ENCODE results near the gene ITIH4. TPM values are rescaled to one million over a fixed set of nuclear protein-coding genes. Genes with fewer than 3 reads are reported as not detected.

ITIH4 gene
- polyA plus RNA-seq, 10 donors, result 8.0 to 35.5 (median 19.9) TPM

- DNase-seq, result no peak
These were observed 19.2 kb upstream of the ITIH4 start for GRCh38 chr3:52849656-52850055.

DNA sequence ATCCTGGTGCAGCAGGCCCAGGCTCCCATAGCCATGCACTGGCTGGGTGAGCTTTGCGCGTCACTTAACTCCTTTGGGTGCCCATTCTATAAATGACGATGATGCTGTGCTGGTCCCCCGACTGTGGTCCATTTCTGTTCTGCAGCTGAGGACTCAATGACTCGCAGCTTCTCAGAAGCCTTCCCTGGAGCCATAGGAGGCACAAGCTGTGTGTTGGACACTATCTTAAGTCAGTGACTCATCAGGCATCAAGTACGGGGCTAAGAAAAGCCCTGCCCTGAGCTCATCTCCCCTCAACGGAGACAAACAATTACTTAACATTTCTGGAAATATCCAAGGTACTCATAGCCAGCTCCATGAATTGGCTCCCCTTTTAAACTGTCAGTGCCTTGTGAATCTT lies 18.1 kb upstream of the ITIH4 start:
- peak in 1 of 3 donors; percentile 52 for DNase-seq

DNA sequence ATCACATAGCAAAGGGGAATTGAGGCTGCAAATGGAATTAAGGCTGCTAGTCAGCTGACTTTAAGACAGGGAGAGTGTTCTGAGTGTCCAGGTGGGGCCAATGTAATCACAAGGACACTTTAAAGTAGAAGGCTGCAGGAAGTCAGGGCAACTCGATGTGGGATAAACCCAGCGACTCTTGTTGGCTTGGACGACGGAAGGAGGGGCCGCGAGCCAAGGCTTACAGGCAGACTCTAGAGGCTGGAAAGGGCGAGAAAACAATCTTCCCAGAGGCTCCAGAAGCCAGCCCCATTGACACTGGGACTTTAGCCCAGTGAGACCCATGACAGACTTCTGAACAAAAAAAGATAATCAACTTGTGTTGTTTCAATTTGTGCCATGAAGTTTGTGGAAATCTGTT lies 17.3 kb upstream of the ITIH4 start:
- no peak for DNase-seq

- no peak for DNase-seq
These were observed 16.8 kb upstream of the ITIH4 start for GRCh38 chr3:52847241-52847640.

GRCh38 chr3:52846432-52846965 lies 16.0 kb upstream of the ITIH4 start:
- DNase-seq, result no peak

DNA sequence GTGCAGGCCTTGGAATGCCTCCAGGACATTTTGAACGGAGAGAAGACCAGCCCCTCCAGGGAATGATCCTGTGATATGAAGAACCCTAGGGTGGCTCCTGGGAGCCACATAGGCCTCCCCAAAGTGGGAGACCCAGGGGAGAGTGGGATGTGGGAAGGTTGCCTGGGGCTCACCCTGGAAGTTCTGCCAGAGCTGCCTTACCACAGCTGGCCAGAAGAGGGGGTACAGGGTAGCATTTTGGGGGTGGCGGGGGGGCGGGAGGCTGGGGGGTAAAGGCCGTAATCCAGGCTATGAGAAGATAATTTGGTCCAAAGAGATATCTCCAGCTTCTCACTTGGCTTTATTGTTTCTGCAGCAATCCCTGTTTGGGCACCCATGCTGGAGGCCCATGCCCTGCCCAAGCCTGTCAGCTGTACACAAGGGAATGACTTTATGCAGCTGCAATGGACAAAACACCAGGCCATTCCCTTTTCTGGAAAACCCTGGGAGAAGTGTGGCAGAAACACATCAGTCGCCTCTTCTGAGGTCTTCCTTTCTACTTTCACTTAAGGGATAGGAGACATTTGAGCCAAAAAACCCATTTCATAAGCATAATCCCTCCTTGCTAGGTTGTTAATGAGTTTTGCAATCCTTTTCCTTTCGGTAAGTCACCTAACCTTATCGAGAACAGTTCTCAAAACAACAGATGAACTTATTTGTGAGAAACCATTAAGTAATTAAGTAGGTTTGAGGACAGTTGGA lies 15.4 kb upstream of the ITIH4 start:
- no peak for DNase-seq

DNA sequence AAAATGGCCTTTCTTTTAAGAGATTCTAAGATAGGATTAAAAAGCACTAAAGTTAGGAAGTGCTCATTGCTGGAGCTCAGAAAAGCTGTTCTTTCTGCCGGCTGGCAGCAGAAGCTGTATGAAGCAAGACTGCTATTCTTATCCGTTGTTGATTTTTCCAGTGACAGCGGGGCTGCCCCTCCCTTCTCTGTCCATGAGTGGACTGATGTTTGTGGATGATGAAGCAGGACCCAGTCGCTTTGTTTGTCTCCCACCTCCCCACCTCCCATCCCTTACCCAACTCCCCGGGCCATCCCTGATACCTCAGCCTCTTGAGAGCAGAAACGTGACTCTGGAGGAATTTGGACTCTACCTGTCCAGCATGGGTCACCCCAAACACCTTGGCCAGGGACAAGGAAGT lies 14.7 kb upstream of the ITIH4 start:
- peak in 1 of 3 donors; percentile 55 for DNase-seq

DNA sequence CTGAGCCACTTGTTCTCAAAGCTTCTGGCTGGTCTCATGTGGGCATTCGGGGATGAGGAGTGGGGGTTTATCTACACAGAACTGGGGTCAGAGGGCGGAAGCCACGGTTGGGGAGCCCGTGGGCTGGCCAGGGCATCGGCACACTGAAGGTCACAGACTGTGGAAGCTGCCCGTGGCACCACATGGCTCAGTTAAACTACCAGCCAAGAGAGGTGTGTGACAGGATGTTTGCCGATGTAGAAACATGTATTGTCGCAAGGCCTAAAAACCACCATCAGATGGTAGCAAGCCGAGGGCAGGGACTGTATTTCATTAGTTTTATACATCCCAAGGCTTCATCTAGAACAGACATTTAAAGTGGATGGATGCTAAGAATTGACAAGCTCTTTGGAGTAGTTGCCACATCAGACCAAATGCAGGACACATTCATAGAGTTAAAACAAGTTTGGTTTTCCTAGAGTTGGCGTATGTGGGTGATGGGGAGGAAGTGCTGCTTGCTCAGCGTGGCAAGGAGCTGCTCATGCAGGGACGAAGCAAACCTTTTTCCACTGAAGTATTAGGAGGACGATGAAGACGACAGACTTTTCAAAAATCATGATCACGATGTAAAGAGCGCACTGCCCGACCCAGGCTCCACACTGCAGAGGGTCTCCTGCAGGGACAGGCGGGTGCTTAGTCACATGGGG lies 14.0 kb upstream of the ITIH4 start:
- DNase-seq, result no peak

- DNase-seq, result no peak
These were observed 13.4 kb upstream of the ITIH4 start for GRCh38 chr3:52843881-52844280.

GRCh38 chr3:52843108-52843865 lies 12.8 kb upstream of the ITIH4 start:
- DNase-seq, result no peak

DNA sequence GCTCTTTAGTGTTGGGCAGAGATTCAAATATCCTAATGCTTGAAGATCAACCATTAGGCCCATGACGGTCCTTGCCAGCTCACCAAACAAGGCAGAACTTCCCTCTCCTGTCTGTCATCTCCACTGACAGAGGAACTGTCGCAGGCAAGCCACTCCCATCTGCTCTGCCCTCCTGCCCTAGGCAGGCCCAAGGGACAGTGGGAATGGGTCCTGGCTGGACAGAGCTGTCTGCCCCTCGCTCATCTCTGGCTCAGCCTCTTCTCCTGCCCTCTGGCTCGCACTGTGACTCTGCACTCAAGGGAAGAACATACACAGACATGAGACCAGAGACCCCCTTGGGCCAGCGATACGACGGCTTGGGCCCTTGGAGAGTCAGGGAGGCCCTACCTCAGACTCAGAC lies 12.0 kb upstream of the ITIH4 start:
- DNase-seq, result no peak

DNA sequence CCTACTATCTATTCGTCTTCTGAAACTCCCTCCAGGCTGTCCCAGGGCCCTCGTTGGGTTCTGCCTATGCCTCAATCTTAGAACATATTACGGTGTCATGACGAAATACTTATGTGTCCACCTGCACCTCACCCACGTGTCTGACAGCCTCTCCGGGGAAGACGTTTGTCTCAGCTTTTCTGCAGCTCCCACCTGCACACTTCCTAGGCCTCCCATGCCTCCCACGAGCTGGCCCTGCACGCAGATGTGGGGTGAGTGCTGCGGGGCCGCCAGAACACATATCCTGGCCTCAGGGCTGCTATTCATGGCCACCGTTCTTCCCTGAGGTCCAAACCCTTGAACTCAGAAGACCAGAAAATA lies 11.5 kb upstream of the ITIH4 start:
- no peak for DNase-seq

- DNase-seq, result no peak
These were observed 10.9 kb upstream of the ITIH4 start for GRCh38 chr3:52841211-52841980.

DNA sequence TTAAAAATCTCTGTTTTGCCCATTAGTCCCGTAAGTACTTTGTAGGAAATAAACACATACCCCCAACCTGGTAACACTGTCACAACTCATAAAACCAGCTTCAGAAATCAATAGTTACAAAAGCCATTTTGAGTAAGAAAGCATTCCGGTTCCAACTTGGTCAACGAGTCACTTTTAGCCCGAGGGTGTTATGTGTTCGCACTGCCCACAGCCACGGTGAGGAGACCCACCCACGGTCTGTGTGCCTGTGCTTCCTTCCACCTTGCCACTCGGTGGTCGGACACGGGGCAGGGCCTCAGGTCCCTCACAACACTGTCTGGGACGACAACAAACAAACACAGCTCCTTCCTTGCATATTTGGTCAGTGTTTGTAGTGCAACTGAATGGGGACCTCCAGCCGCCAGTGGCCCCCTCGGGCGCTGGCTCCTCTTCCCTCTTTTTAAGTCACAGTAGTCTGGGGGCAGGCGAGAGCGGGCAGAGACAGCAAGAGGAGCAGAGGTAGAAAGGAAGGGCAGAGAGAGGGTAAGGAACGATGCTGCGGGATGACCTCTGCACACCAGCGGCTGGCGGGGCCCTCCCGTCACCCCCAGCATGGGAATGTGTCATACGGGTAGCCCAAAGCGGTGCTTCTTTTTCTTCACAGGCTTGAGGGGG lies 9.5 kb upstream of the ITIH4 start:
- DNase-seq, result no peak

- no peak for DNase-seq
These were observed 8.8 kb upstream of the ITIH4 start for GRCh38 chr3:52839268-52839575.

DNA sequence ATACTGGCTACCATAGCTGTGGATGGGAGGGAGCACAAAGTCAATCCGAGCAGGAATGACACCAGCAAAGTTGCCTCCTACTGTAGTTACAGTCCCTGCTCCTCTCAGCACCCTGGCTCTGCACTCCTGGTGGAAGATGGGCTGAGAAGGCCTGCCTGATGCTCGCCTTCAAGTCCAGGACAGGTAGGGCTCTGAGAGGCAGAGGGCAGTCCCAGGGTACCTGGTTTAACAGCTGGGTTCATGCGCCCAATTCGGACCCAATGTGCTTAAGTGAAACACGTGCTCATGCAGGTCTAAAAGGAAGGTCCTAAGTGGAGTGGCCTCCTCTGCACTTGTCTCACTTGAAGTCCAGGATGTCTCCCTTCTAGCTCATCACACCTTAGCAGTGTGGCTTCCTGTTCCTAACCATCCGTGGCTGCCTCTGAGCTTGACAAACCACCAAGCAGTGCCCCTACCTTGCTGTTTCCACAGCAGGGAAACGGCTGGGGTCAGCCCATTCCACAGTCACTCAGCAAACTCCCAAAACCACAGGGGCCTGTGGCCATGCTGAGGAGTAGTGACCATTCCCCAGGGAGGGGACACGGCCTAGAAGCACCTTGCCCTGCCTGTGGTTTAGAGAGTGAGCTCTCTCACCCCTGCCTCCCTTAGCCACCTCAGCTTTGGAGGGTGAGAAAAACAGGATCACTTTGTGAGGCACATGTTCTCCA lies 8.2 kb upstream of the ITIH4 start:
- no peak for DNase-seq

DNA sequence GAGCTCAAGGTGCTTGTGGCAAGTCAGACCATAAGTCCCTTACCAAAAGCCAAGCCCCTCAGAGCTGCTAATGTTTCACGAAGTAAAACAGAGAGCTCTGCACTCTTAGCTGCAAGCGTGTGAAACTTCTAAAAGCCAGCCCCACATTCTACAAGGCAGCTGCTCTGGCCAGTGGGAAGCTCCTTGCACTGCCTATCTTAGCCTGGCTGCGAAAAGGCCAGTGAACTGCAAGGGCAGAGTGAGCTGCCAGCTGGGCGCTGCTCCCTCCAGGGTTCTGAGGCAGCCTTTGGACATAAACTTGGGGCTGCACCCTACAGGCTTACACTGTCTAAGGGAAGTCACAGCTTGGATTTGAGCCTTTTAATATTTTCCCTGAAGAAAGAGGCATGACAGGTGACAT lies 6.5 kb upstream of the ITIH4 start:
- no peak for DNase-seq

DNA sequence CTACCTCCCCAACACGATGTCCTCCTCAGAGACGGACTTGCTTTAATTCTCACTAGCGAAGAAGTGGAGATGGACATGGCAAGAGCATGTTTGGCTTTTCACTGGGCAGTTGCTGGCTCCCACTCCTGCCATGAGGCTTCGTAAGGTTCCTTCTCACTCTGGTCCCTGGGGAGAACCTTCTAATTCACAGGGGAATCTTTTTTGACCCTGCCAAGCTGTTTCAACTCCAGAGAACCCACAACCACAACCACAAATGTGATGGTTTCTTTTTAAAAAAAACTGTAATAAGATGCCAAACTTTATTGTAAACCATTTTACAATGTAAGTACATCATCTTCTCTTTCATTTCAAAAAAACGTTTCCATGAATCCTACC lies 6.0 kb upstream of the ITIH4 start:
- DNase-seq, result no peak

- DNase-seq, result peak; percentile 41 to 68 (median 46)
These were observed 5.4 kb upstream of the ITIH4 start for GRCh38 chr3:52835766-52836470.

- DNase-seq, result peak; percentile 54 to 83 (median 62)
These were observed 4.5 kb upstream of the ITIH4 start, which contains the start of gene MUSTN1 for GRCh38 chr3:52834871-52835501. Gene MUSTN1, minus strand, starts transcription at chr3:52835019. Its CDS starts 71 bp downstream, at chr3:52834948.
